ENCODE data around the gene SKI. TPM values are rescaled to one million over a fixed set of nuclear protein-coding genes. Genes with fewer than 3 reads are reported as not detected.

The SKI gene
- total and polyA plus RNA-seq, 2 experiments from 2014 or later, result 9.3 to 66.8 TPM

DNA sequence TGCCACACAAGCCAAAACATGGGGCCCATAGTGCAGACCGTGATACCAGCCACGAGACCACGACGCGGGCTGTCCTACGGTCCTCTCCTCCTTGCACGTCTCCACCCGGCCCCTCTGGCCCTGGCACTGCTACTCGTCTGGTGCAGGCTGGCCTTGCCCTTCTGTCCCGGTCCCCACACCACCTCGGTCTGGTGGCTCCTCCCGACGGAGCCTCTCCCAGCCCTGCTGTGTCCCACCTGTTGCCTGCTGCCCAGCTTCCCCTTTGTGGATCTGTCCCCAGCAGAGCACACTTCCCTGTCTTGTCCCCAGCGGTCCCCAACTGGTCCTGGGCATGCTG lies 112.8 kb downstream of the SKI start:
- no peak overlapping the region for H3K27ac Mint-ChIP-seq
- no peak for DNase-seq (ENCODE audit: low spot score)
- no peak overlapping the region for H2AFZ ChIP-seq

More for the DNA sequence above, 112.8 kb downstream of the SKI start:
- no peaks in the 10 kb centered on the region for H3K36me3 Mint-ChIP-seq (ENCODE audit: low read depth)
- H3K79me2 ChIP-seq (replicated peaks; ENCODE audit: insufficient read depth), result no peaks in the 10 kb centered on the region
- H3K4me1 Mint-ChIP-seq, result no peaks in the 10 kb centered on the region
- H3K9me3 Mint-ChIP-seq, result no peaks in the 10 kb centered on the region; the same call in 2 of the 3 replicates
- no peaks in the 10 kb centered on the region for H4K20me1 ChIP-seq (replicated peaks; ENCODE audit: insufficient read depth)
- no peak for ATAC-seq
- H3K36me3 ChIP-seq (ENCODE audit: insufficient read depth), result no peaks in the 10 kb centered on the region
- no peak overlapping the region for H3K4me2 ChIP-seq
- no peaks in the 10 kb centered on the region for H3F3A ChIP-seq (replicated peaks; ENCODE audit: low read depth)
- no peaks in the 10 kb centered on the region for H3K4me1 ChIP-seq (ENCODE audit: insufficient read depth)
- no peaks in the 10 kb centered on the region for H3K9me2 ChIP-seq (ENCODE audit: insufficient read depth)
- no peak overlapping the region for H3K4me3 ChIP-seq
- no peaks in the 10 kb centered on the region for H3K27me3 ChIP-seq (ENCODE audit: insufficient read depth)
- no peak overlapping the region for H3K4me3 Mint-ChIP-seq
- TF ChIP-seq, protein P1, sequence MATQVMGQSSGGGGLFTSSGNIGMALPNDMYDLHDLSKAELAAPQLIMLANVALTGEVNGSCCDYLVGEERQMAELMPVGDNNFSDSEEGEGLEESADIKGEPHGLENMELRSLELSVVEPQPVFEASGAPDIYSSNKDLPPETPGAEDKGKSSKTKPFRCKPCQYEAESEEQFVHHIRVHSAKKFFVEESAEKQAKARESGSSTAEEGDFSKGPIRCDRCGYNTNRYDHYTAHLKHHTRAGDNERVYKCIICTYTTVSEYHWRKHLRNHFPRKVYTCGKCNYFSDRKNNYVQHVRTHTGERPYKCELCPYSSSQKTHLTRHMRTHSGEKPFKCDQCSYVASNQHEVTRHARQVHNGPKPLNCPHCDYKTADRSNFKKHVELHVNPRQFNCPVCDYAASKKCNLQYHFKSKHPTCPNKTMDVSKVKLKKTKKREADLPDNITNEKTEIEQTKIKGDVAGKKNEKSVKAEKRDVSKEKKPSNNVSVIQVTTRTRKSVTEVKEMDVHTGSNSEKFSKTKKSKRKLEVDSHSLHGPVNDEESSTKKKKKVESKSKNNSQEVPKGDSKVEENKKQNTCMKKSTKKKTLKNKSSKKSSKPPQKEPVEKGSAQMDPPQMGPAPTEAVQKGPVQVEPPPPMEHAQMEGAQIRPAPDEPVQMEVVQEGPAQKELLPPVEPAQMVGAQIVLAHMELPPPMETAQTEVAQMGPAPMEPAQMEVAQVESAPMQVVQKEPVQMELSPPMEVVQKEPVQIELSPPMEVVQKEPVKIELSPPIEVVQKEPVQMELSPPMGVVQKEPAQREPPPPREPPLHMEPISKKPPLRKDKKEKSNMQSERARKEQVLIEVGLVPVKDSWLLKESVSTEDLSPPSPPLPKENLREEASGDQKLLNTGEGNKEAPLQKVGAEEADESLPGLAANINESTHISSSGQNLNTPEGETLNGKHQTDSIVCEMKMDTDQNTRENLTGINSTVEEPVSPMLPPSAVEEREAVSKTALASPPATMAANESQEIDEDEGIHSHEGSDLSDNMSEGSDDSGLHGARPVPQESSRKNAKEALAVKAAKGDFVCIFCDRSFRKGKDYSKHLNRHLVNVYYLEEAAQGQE (IDR thresholded peaks at IDR 0.05; ENCODE audit: unreplicated experiment), result no peak
- no peak for TF ChIP-seq JUNB (IDR thresholded peaks at IDR 0.05; ENCODE audit: unreplicated experiment)
- TF ChIP-seq STAT1 (IDR thresholded peaks at IDR 0.05; ENCODE audit: unreplicated experiment), result no peak
- no peak for TF ChIP-seq CREB1 (CRISPR knock-in tag; IDR thresholded peaks at IDR 0.05; ENCODE audit: low read depth)
- TF ChIP-seq, protein P2, sequence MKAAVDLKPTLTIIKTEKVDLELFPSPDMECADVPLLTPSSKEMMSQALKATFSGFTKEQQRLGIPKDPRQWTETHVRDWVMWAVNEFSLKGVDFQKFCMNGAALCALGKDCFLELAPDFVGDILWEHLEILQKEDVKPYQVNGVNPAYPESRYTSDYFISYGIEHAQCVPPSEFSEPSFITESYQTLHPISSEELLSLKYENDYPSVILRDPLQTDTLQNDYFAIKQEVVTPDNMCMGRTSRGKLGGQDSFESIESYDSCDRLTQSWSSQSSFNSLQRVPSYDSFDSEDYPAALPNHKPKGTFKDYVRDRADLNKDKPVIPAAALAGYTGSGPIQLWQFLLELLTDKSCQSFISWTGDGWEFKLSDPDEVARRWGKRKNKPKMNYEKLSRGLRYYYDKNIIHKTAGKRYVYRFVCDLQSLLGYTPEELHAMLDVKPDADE (IDR thresholded peaks at IDR 0.05), result no peak
- TF ChIP-seq, protein P3, sequence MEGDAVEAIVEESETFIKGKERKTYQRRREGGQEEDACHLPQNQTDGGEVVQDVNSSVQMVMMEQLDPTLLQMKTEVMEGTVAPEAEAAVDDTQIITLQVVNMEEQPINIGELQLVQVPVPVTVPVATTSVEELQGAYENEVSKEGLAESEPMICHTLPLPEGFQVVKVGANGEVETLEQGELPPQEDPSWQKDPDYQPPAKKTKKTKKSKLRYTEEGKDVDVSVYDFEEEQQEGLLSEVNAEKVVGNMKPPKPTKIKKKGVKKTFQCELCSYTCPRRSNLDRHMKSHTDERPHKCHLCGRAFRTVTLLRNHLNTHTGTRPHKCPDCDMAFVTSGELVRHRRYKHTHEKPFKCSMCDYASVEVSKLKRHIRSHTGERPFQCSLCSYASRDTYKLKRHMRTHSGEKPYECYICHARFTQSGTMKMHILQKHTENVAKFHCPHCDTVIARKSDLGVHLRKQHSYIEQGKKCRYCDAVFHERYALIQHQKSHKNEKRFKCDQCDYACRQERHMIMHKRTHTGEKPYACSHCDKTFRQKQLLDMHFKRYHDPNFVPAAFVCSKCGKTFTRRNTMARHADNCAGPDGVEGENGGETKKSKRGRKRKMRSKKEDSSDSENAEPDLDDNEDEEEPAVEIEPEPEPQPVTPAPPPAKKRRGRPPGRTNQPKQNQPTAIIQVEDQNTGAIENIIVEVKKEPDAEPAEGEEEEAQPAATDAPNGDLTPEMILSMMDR (conservative IDR thresholded peaks at IDR 0.05; ENCODE audit: low read depth in 2 of 2), result no peak
- no peak for TF ChIP-seq ZNF114 (CRISPR knock-in tag; IDR thresholded peaks at IDR 0.05)
- TF ChIP-seq EZH2 (IDR thresholded peaks at IDR 0.05; ENCODE audit: low read depth, unreplicated experiment), result no peak
- H3K27me3 Mint-ChIP-seq (ENCODE audit: insufficient read depth, low read depth, poor library complexity), result peaks cover 5% of the 10 kb centered on the region
- no peak overlapping the region for H3K27ac ChIP-seq (ENCODE audit: low read depth)

Data from GM23338 (cell line).